ENCODE measurements around the gene SLC5A8. TPM values are rescaled to one million over a fixed set of nuclear protein-coding genes. Genes with fewer than 3 reads are reported as not detected.

SLC5A8 gene
- total and polyA plus RNA-seq, 2 donors (not counting 1 experiment from before 2014, with no cell fraction given), result not detected

DNA sequence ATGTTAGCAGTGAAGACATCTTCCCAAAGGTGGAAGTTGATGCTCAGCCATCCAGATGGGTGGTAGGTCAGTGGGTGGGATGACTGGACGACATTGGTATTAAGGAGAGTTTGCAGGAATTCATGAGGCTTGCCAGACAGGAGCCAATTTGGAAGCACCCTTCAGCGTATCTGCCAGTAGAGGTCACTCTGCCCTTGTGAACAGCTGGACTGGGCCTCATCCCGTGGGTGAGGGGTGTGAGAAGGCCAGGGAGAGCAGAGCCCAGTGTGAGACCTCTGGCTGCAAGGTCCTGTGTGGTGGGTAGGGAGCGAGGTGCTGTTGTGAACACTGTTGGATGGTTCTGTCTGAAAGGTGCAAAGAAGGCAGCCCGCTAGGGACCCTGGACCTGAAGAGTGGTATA lies 37.7 kb downstream of the SLC5A8 start:
- Mint-ChIP-seq H3K4me1 (no peaks in the 10 kb centered on the region), H3K27ac (no peak overlapping the region), H3K4me3 (no peak overlapping the region), H3K9me3 (ENCODE audit: insufficient read depth) (no peaks in the 10 kb centered on the region), H3K27me3 (no peaks in the 10 kb centered on the region)
- Histone ChIP-seq H3K27ac (ENCODE audit: low read length in 2 of 2) (no peak overlapping the region), H3K9me3 (ENCODE audit: control extremely low read depth in 1 of 3, control insufficient read depth in 2 of 3, insufficient read depth in 1 of 3, low read length in 2 of 3) (peaks cover 0 to 6% (median 0%) of the 10 kb centered on the region in 3 donors), H3K9ac (ENCODE audit: low read length) (no peak overlapping the region), H3K27me3 (replicated peaks in 1 of 4; ENCODE audit: control extremely low read depth in 1 of 4, control insufficient read depth in 3 of 4, insufficient read depth in 4 of 4, low read length in 3 of 4) (peaks cover 0 to 2% (median 0%) of the 10 kb centered on the region in 4 experiments), H4K20me1 (ENCODE audit: control insufficient read depth, insufficient read depth, low read length, poor library complexity, severe bottlenecking) (no peaks in the 10 kb centered on the region), H2AFZ (ENCODE audit: insufficient read depth, low read depth, low read length, poor library complexity, severe bottlenecking) (no peak overlapping the region), H3K36me3 (replicated peaks in 1 of 2; ENCODE audit: control extremely low read depth in 1 of 2, control insufficient read depth in 1 of 2, extremely low read depth in 1 of 2, insufficient read depth in 2 of 2, low read length in 1 of 2) (no peaks in the 10 kb centered on the region), H3K4me2 (replicated peaks; ENCODE audit: low read depth, low read length, poor library complexity, severe bottlenecking) (no peak overlapping the region), H3K4me3 (ENCODE audit: control extremely low read depth in 1 of 5, extremely low read depth in 1 of 5, insufficient read depth in 1 of 5, low read depth in 2 of 5, low read length in 4 of 5) (no peak overlapping the region), H3K79me2 (ENCODE audit: control insufficient read depth, insufficient read depth, low read length) (no peaks in the 10 kb centered on the region), H3K4me1 (ENCODE audit: control insufficient read depth in 2 of 2, insufficient read depth in 2 of 2, low read length in 2 of 2) (no peaks in the 10 kb centered on the region)
- WGBS (ENCODE audit: insufficient coverage), result 42% methylated on average over 5 of the region's 5 CpGs
- CTCF ChIA-PET, result no interaction called here
- POLR2A ChIA-PET, result no interaction called here
- intact Hi-C loops (cut with micrococcal nuclease), result no loop called here
- DNase-seq, result no peak
- no peak for TF ChIP-seq EZH2 (IDR thresholded peaks at IDR 0.05; ENCODE audit: borderline replicate concordance, insufficient read depth, low read depth, low read length, poor library complexity, severe bottlenecking)
- TF ChIP-seq, protein P1, sequence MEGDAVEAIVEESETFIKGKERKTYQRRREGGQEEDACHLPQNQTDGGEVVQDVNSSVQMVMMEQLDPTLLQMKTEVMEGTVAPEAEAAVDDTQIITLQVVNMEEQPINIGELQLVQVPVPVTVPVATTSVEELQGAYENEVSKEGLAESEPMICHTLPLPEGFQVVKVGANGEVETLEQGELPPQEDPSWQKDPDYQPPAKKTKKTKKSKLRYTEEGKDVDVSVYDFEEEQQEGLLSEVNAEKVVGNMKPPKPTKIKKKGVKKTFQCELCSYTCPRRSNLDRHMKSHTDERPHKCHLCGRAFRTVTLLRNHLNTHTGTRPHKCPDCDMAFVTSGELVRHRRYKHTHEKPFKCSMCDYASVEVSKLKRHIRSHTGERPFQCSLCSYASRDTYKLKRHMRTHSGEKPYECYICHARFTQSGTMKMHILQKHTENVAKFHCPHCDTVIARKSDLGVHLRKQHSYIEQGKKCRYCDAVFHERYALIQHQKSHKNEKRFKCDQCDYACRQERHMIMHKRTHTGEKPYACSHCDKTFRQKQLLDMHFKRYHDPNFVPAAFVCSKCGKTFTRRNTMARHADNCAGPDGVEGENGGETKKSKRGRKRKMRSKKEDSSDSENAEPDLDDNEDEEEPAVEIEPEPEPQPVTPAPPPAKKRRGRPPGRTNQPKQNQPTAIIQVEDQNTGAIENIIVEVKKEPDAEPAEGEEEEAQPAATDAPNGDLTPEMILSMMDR (IDR thresholded peaks at IDR 0.05), result no peak
- ATAC-seq (ENCODE audit: low read depth), result no peak

DNA sequence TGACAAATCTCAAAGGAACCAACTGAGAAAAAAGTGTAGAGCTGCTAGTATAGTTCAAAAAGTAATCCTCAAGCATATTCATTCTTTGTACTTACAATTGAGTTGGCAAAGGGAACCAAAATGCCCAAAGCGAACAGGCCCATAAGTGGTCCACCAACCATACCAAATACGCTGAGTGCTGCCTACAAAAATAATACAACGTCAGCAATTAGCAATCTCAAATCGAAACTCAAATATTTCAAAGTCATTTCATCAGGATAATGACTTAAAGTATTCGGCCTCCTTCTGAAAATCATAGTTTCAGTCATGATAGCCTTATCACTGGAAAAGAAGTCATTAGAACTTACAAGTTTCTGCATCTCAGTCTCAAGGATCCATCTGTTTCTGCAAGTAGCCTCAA lies 42.0 kb downstream of the SLC5A8 start:
- Histone ChIP-seq H3K36me3 (replicated peaks in 1 of 2; ENCODE audit: control extremely low read depth in 1 of 2, control insufficient read depth in 1 of 2, extremely low read depth in 1 of 2, insufficient read depth in 2 of 2, low read length in 1 of 2) (no peaks in the 10 kb centered on the region), H4K20me1 (ENCODE audit: control insufficient read depth, insufficient read depth, low read length, poor library complexity, severe bottlenecking) (no peaks in the 10 kb centered on the region), H2AFZ (ENCODE audit: insufficient read depth, low read depth, low read length, poor library complexity, severe bottlenecking) (no peak overlapping the region), H3K27ac (ENCODE audit: low read length in 2 of 2) (no peak overlapping the region), H3K79me2 (ENCODE audit: control insufficient read depth, insufficient read depth, low read length) (no peaks in the 10 kb centered on the region), H3K9me3 (ENCODE audit: control extremely low read depth in 1 of 3, control insufficient read depth in 2 of 3, insufficient read depth in 1 of 3, low read length in 2 of 3) (no peaks in the 10 kb centered on the region), H3K4me2 (replicated peaks; ENCODE audit: low read depth, low read length, poor library complexity, severe bottlenecking) (no peak overlapping the region), H3K9ac (ENCODE audit: low read length) (no peak overlapping the region), H3K4me1 (ENCODE audit: control insufficient read depth in 2 of 2, insufficient read depth in 2 of 2, low read length in 2 of 2) (no peaks in the 10 kb centered on the region), H3K4me3 (ENCODE audit: control extremely low read depth in 1 of 5, extremely low read depth in 1 of 5, insufficient read depth in 1 of 5, low read depth in 2 of 5, low read length in 4 of 5) (no peak overlapping the region), H3K27me3 (replicated peaks in 1 of 4; ENCODE audit: control extremely low read depth in 1 of 4, control insufficient read depth in 3 of 4, insufficient read depth in 4 of 4, low read length in 3 of 4) (no peaks in the 10 kb centered on the region)
- H3K9me3 Mint-ChIP-seq (ENCODE audit: insufficient read depth), result no peaks in the 10 kb centered on the region
- ChIA-PET POLR2A (no interaction called here), CTCF (no interaction called here)
- no peak for ATAC-seq (ENCODE audit: low read depth)
- 92% methylated on average over 2 of the region's 5 CpGs for WGBS (ENCODE audit: insufficient coverage)
- H3K27ac Mint-ChIP-seq, result no peak overlapping the region
- intact Hi-C loops (cut with micrococcal nuclease), result no loop called here
- no peak overlapping the region for H3K4me3 Mint-ChIP-seq
- no peak for DNase-seq
- TF ChIP-seq, protein P1 (IDR thresholded peaks at IDR 0.05), result no peak
- TF ChIP-seq EZH2 (IDR thresholded peaks at IDR 0.05; ENCODE audit: borderline replicate concordance, insufficient read depth, low read depth, low read length, poor library complexity, severe bottlenecking), result no peak
- no peaks in the 10 kb centered on the region for H3K4me1 Mint-ChIP-seq
- H3K27me3 Mint-ChIP-seq, result no peaks in the 10 kb centered on the region
